H9 (cell line): ENCODE data around the gene SSTR3. TPM values are rescaled to one million over a fixed set of nuclear protein-coding genes. Genes with fewer than 3 reads are reported as not detected.

Experiments used
- DNase-seq: peaks from one replicate; pipeline ENCODE4 v3.0.0-alpha.2; 2017
- H2AFZ ChIP-seq: one replicate; pipeline ENCODE4 v1.6.1; 2013; ENCODE audit warnings: mild to moderate bottlenecking, low read length, control low read depth, moderate library complexity
- H2AK5ac ChIP-seq: 2 replicates; pipeline ENCODE4 v1.6.1; 2013; ENCODE audit warnings: low read length, control low read depth, mixed read lengths; ENCODE audit not compliant: insufficient read length
- H2BK120ac ChIP-seq: one replicate; pipeline ENCODE4 v1.6.1; 2013; ENCODE audit warnings: low read depth, mild to moderate bottlenecking, low read length, control low read depth, inconsistent platforms; ENCODE audit not compliant: poor library complexity, severe bottlenecking
- H2BK12ac ChIP-seq: 2 replicates; pipeline ENCODE4 v1.6.1; 2013; ENCODE audit warnings: low read length, control low read depth, mixed read lengths, low read depth; ENCODE audit not compliant: insufficient read length
- H2BK15ac ChIP-seq: 2 replicates; pipeline ENCODE4 v1.6.1; 2013; ENCODE audit warnings: low read depth, low read length, control low read depth
- H2BK20ac ChIP-seq: one replicate; pipeline ENCODE4 v1.6.1; 2013; ENCODE audit warnings: low read depth, mild to moderate bottlenecking, low read length, control low read depth, inconsistent platforms; ENCODE audit not compliant: poor library complexity, severe bottlenecking
- H2BK5ac ChIP-seq: 2 replicates; pipeline ENCODE4 v1.6.1; 2013; ENCODE audit warnings: low read length, control low read depth, mixed read lengths; ENCODE audit not compliant: insufficient read length
- H3K14ac ChIP-seq: 2 replicates; pipeline ENCODE4 v1.6.1; 2013; ENCODE audit warnings: low read length, control low read depth; ENCODE audit not compliant: insufficient read depth
- H3K18ac ChIP-seq: 2 replicates; pipeline ENCODE4 v1.6.1; 2013; ENCODE audit warnings: low read depth, mild to moderate bottlenecking, mixed read lengths, low read length, control low read depth; ENCODE audit not compliant: insufficient read length
- H3K23ac ChIP-seq: 2 replicates; pipeline ENCODE4 v1.6.1; 2013; ENCODE audit warnings: low read length, control low read depth, mixed read lengths, low read depth; ENCODE audit not compliant: insufficient read length
- H3K23me2 ChIP-seq: 2 replicates; pipeline ENCODE4 v1.6.1; 2013; ENCODE audit warnings: low read depth, mild to moderate bottlenecking, mixed read lengths, low read length, control low read depth; ENCODE audit not compliant: insufficient read length, poor library complexity, severe bottlenecking
- H3K27ac ChIP-seq: 2 replicates; pipeline ENCODE4 v1.5.1; 2013; ENCODE audit warnings: low read length, control low read depth, mixed read lengths, low read depth; ENCODE audit not compliant: insufficient read length
- H3K27me3 ChIP-seq: 2 replicates; pipeline ENCODE4 v1.6.1; 2013; ENCODE audit warnings: low read length, control low read depth, inconsistent platforms; ENCODE audit not compliant: insufficient read depth
- H3K4ac ChIP-seq: 2 replicates; pipeline ENCODE4 v1.6.1; 2013; ENCODE audit warnings: low read depth, mild to moderate bottlenecking, control low read depth, inconsistent platforms, low read length, moderate library complexity
- H3K4me1 ChIP-seq: 2 replicates; pipeline ENCODE4 v1.6.1; 2013; ENCODE audit warnings: low read length, control low read depth, inconsistent platforms; ENCODE audit not compliant: insufficient read depth
- H3K4me2 ChIP-seq: 2 replicates; pipeline ENCODE4 v1.6.1; 2013; ENCODE audit warnings: low read length, control low read depth, mixed read lengths; ENCODE audit not compliant: insufficient read length, insufficient read depth
- H3K56ac ChIP-seq: 2 replicates; pipeline ENCODE4 v1.6.1; 2013; ENCODE audit warnings: low read depth, mild to moderate bottlenecking, mixed read lengths, low read length, control low read depth; ENCODE audit not compliant: insufficient read length
- H3K79me1 ChIP-seq: 2 replicates; pipeline ENCODE4 v1.6.1; 2013; ENCODE audit warnings: low read depth, mild to moderate bottlenecking, moderate library complexity, low read length, control low read depth, inconsistent platforms; ENCODE audit not compliant: insufficient read depth, poor library complexity, severe bottlenecking
- H3K79me2 ChIP-seq: 2 replicates; pipeline ENCODE4 v1.6.1; 2013; ENCODE audit warnings: low read length, control low read depth, inconsistent platforms; ENCODE audit not compliant: insufficient read depth
- H3K9ac ChIP-seq: 2 replicates; pipeline ENCODE4 v1.6.1; 2013; ENCODE audit warnings: low read length, control low read depth, mixed read lengths; ENCODE audit not compliant: insufficient read length; ENCODE audit errors: extremely low read depth
- H3K9me3 ChIP-seq: one replicate; pipeline ENCODE4 v1.6.1; 2013; ENCODE audit warnings: low read depth, low read length, inconsistent platforms; ENCODE audit not compliant: control insufficient read depth
- H3T11ph ChIP-seq: one replicate; pipeline ENCODE4 v1.6.1; 2013; ENCODE audit warnings: mild to moderate bottlenecking, low read length, control low read depth, inconsistent platforms
- H4K20me1 ChIP-seq: one replicate; pipeline ENCODE4 v1.6.1; 2013; ENCODE audit not compliant: control insufficient read depth, insufficient read length, insufficient read depth
- H4K5ac ChIP-seq: 2 replicates; pipeline ENCODE4 v1.6.1; 2013; ENCODE audit warnings: low read depth, mild to moderate bottlenecking, mixed read lengths, low read length, control low read depth; ENCODE audit not compliant: insufficient read length
- H4K8ac ChIP-seq: replicated peaks from 2 replicates; pipeline ENCODE4 v1.6.1; 2013; ENCODE audit warnings: low read length, control low read depth, mixed read lengths, low read depth; ENCODE audit not compliant: insufficient read length
- H4K91ac ChIP-seq: 2 replicates; pipeline ENCODE4 v1.6.1; 2013; ENCODE audit warnings: low read depth, mild to moderate bottlenecking, moderate library complexity, mixed read lengths, low read length, control low read depth; ENCODE audit not compliant: insufficient read length
- H3K27ac Mint-ChIP-seq, 3 experiments: 2 replicates in 2 of 3; 3 replicates in 1 of 3; pipeline ENCODE4 v1.8.0; 2020 to 2021; ENCODE audit warnings: mixed read lengths in 3 of 3, mild to moderate bottlenecking in 1 of 3, moderate library complexity in 1 of 3
- H3K27me3 Mint-ChIP-seq: 2 replicates; pipeline ENCODE4 v1.8.0; 2021; ENCODE audit warnings: low read depth, mild to moderate bottlenecking, moderate library complexity, mixed read lengths
- H3K36me3 Mint-ChIP-seq, 3 experiments: 2 replicates in 2 of 3; 3 replicates in 1 of 3; pipeline ENCODE4 v1.8.0; 2020 to 2021; ENCODE audit warnings: low read depth in 3 of 3, mixed read lengths in 3 of 3; ENCODE audit not compliant: insufficient read depth in 1 of 3
- H3K4me1 Mint-ChIP-seq, 2 experiments: 2 replicates each; pipeline ENCODE4 v1.8.0; 2020; ENCODE audit warnings: mixed read lengths in 2 of 2
- H3K4me3 Mint-ChIP-seq, 2 experiments: 2 replicates in 1 of 2; 3 replicates in 1 of 2; pipeline ENCODE4 v1.8.0; 2020 to 2021; ENCODE audit warnings: mild to moderate bottlenecking in 2 of 2, mixed read lengths in 2 of 2, moderate library complexity in 1 of 2
- H3K9me3 Mint-ChIP-seq, 2 experiments: 2 replicates in 1 of 2; 3 replicates in 1 of 2; pipeline ENCODE4 v1.8.0; 2020; ENCODE audit warnings: mild to moderate bottlenecking in 2 of 2, mixed read lengths in 2 of 2, moderate library complexity in 1 of 2
- WGBS: extraction: QIAGEN DNeasy Blood & Tissue Kit; methylation state at CpG from one replicate; pipeline ENCODE4 v1.1.7; 2013; ENCODE audit warnings: missing lambda C conversion rate, low lambda C conversion rate, mixed read lengths; ENCODE audit not compliant: insufficient read length; ENCODE audit errors: extremely low coverage; 5-methylcytosine and 5-hydroxymethylcytosine counted together
- total RNA-seq: library from RNA; stranded (reverse); gene quantifications from 2 replicates; pipeline ENCODE4 v1.2.1, GENCODE V29; 2021
- TF ChIP-seq, protein P1 (sequence below): fragments of 200-600 bp; sonication (generic); conservative IDR thresholded peaks from 3 replicates; pipeline ENCODE4 v1.8.0; 2021; ENCODE audit warnings: antibody characterized with exemption, mild to moderate bottlenecking

Gene SSTR3
- total RNA-seq, 1 experiment from 2014 or later = 0.68 TPM

DNA sequence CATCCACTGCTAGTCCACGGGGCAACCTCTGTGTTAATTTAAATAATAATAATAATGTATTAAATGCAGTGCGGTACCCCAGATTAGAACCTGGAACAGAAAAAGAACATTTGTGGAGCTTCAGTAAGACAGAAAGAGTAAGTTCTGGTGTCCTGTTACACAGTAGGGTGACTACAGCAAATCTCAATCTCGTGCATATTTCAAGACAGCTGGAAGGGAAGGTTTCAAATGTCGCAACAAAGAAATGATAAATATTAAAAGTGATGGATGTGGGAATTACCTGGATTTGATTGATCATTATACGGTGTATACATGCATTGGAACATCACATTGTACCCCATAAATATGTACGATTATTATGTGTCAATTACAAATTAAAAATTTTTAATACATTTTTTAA is 33.5 kb upstream of the SSTR3 start:
- TF ChIP-seq, protein P1, sequence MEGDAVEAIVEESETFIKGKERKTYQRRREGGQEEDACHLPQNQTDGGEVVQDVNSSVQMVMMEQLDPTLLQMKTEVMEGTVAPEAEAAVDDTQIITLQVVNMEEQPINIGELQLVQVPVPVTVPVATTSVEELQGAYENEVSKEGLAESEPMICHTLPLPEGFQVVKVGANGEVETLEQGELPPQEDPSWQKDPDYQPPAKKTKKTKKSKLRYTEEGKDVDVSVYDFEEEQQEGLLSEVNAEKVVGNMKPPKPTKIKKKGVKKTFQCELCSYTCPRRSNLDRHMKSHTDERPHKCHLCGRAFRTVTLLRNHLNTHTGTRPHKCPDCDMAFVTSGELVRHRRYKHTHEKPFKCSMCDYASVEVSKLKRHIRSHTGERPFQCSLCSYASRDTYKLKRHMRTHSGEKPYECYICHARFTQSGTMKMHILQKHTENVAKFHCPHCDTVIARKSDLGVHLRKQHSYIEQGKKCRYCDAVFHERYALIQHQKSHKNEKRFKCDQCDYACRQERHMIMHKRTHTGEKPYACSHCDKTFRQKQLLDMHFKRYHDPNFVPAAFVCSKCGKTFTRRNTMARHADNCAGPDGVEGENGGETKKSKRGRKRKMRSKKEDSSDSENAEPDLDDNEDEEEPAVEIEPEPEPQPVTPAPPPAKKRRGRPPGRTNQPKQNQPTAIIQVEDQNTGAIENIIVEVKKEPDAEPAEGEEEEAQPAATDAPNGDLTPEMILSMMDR = no peak
- no peak overlapping the region for H4K5ac ChIP-seq
- no peak overlapping the region for H2BK12ac ChIP-seq
- no peak overlapping the region for H2BK120ac ChIP-seq
- Mint-ChIP-seq H3K27ac (no peak overlapping the region), H3K9me3 (no peaks in the 10 kb centered on the region; a peak in 1 of 5 replicates), H3K36me3 (no peaks in the 10 kb centered on the region), H3K27me3 (peaks cover 4% of the 10 kb centered on the region), H3K4me3 (no peak overlapping the region), H3K4me1 (peaks cover 15 to 36% of the 10 kb centered on the region in 2 experiments)
- H2BK20ac ChIP-seq = no peak overlapping the region
- H3K4me1 ChIP-seq = no peaks in the 10 kb centered on the region
- H4K91ac ChIP-seq = no peak overlapping the region
- no peak overlapping the region for H3K23ac ChIP-seq
- no peaks in the 10 kb centered on the region for H3K27me3 ChIP-seq
- no peak overlapping the region for H2BK15ac ChIP-seq
- no peaks in the 10 kb centered on the region for H3K9me3 ChIP-seq
- H3K23me2 ChIP-seq = no peaks in the 10 kb centered on the region
- no peaks in the 10 kb centered on the region for H3K79me2 ChIP-seq
- H4K8ac ChIP-seq = no peak overlapping the region
- WGBS = no CpG with 5 or more reads among the region's 6 CpGs
- no peak overlapping the region for H3T11ph ChIP-seq
- no peak overlapping the region for H3K27ac ChIP-seq
- no peak overlapping the region for H2AFZ ChIP-seq
- no peak for DNase-seq
- H4K20me1 ChIP-seq = no peaks in the 10 kb centered on the region
- no peak overlapping the region for H3K18ac ChIP-seq
- no peak overlapping the region for H3K4ac ChIP-seq
- no peak overlapping the region for H3K9ac ChIP-seq
- no peak overlapping the region for H3K56ac ChIP-seq
- no peak overlapping the region for H3K4me2 ChIP-seq
- no peak overlapping the region for H3K14ac ChIP-seq
- no peaks in the 10 kb centered on the region for H3K79me1 ChIP-seq
- no peak overlapping the region for H2BK5ac ChIP-seq
- no peak overlapping the region for H2AK5ac ChIP-seq
